MM.1S (cell line): ENCODE results near the gene RITA1.

Experiments
- EZH2 ChIP-seq: fragments of 300-600 bp; sonication (generic); optimal IDR thresholded peaks from 2 replicates; pipeline ENCODE3; 2017; ENCODE audit warnings: low read depth, mild to moderate bottlenecking, antibody characterized with exemption, low read length, mixed read lengths
- EZH2phosphoT487 ChIP-seq: fragments of 300-600 bp; sonication (generic); IDR thresholded peaks from 2 replicates; pipeline ENCODE4 v1.6.1; 2018; ENCODE audit warnings: antibody characterized with exemption, low read length
- TF ChIP-seq, protein P1 (sequence below): fragments of 300-600 bp; sonication (generic); IDR thresholded peaks from 2 replicates; pipeline ENCODE4 v1.5.1; 2016; ENCODE audit warnings: antibody characterized with exemption, low read length, mixed read lengths

DNA sequence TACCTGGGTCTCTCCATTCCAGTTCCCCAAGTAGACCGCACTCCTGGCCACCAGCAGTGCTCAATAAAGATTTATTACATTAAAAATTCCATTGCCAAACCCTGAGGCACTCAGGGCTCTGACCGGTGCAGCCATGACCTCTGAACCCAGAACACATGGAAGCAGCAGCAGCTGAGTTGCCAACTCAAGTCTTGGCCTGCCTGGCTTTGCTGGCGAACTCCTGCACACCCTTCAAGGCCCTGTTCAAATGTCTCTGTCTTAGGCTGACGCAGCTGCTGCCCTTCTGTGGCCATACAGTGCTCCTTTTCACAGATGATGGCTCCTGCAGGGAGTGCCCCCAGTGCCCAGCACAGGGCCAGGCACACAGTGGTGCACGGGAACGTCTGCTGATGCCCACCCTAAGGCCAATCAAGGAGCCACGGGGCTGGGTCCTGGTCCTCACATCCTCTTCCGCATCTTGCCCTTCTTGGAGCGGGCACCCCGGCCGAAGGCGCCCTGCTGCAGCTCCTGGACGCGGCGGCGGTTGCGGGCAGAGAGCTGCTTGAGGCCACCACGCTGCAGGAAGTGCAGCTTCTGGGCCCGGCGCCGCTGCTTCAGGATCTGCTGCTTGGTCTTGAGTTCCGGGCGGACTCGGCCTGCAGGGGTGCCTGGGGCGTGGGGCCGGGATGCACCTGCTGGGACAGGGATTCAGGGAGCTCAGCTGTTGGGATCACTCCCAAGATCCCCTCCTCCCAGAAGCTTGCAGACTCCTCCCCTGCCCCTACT, 26.9 kb upstream of the RITA1 start:
- TF ChIP-seq, protein P1, sequence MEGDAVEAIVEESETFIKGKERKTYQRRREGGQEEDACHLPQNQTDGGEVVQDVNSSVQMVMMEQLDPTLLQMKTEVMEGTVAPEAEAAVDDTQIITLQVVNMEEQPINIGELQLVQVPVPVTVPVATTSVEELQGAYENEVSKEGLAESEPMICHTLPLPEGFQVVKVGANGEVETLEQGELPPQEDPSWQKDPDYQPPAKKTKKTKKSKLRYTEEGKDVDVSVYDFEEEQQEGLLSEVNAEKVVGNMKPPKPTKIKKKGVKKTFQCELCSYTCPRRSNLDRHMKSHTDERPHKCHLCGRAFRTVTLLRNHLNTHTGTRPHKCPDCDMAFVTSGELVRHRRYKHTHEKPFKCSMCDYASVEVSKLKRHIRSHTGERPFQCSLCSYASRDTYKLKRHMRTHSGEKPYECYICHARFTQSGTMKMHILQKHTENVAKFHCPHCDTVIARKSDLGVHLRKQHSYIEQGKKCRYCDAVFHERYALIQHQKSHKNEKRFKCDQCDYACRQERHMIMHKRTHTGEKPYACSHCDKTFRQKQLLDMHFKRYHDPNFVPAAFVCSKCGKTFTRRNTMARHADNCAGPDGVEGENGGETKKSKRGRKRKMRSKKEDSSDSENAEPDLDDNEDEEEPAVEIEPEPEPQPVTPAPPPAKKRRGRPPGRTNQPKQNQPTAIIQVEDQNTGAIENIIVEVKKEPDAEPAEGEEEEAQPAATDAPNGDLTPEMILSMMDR: no peak
- no peak for TF ChIP-seq EZH2
- no peak for TF ChIP-seq EZH2phosphoT487
